Measurements from ENCODE around the gene FAM3A. TPM values are rescaled to one million over a fixed set of nuclear protein-coding genes. Genes with fewer than 3 reads are reported as not detected.

Gene FAM3A
- total and polyA plus RNA-seq, 2 experiments from 2014 or later: 12.0 to 16.5 TPM

DNA sequence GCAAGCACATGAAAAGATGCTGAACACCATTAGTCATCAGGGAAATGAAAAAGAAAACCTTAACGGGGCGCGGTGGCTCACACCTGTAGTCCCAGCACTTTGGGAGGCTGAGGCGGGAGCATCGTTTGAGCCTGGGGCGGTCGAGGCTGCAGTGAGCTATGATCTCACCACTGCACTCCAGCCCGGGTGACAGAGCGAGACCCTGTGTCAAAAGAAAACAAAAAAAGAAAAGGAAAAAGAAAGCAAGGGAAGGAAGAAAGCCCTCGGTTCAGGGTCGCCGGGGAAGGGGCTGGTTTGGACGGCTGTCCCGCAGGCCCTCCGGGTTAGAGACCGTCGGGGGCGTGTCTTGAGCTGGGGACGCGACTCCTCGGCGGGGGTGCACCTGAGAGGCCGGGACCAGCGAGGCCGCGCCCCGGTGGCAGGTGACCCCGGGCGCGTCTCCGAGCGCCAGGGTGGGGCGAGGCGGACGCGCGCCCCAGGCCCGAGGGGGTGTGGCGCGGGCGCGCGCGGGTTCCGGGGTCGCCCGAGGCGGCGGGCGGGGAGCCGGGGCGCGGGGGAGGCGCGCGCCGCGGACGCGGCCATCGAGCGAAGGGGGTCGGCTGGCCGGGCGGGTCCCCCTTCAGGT, 58.4 kb downstream of the FAM3A start:
- H3K27me3 ChIP-seq (ENCODE audit: insufficient read depth): no peaks in the 10 kb centered on the region; the same call in 1 of the 2 replicates
- no peaks in the 10 kb centered on the region for H3K36me3 ChIP-seq (ENCODE audit: insufficient read depth)
- no peaks in the 10 kb centered on the region for H3K9me2 ChIP-seq (ENCODE audit: insufficient read depth)
- no peaks in the 10 kb centered on the region; the same call in 2 of the 3 replicates for H3K4me1 Mint-ChIP-seq
- no peaks in the 10 kb centered on the region for H3F3A ChIP-seq (replicated peaks; ENCODE audit: low read depth)
- H2AFZ ChIP-seq: no peak overlapping the region
- ATAC-seq: peak; percentile 63
- peaks cover 8% of the 10 kb centered on the region; the same call in 2 of the 3 replicates for H3K36me3 Mint-ChIP-seq (ENCODE audit: low read depth)
- peak overlapping the region; percentile 82 for H3K4me3 Mint-ChIP-seq
- H3K9me3 Mint-ChIP-seq: no peaks in the 10 kb centered on the region
- peak; percentile 80 for DNase-seq (ENCODE audit: low spot score)
- peaks cover 6% of the 10 kb centered on the region for H3K27me3 Mint-ChIP-seq (ENCODE audit: insufficient read depth, low read depth, poor library complexity)
- H3K27ac Mint-ChIP-seq: no peak overlapping the region; the same call in 1 of the 2 replicates
- no peaks in the 10 kb centered on the region for H3K79me2 ChIP-seq (replicated peaks; ENCODE audit: insufficient read depth)
- no peaks in the 10 kb centered on the region for H4K20me1 ChIP-seq (replicated peaks; ENCODE audit: insufficient read depth)
- no peak overlapping the region for H3K27ac ChIP-seq (ENCODE audit: low read depth)
- H3K4me1 ChIP-seq (ENCODE audit: insufficient read depth): no peaks in the 10 kb centered on the region
- H3K4me2 ChIP-seq: peak overlapping the region; percentile 43
- TF ChIP-seq, protein P1, sequence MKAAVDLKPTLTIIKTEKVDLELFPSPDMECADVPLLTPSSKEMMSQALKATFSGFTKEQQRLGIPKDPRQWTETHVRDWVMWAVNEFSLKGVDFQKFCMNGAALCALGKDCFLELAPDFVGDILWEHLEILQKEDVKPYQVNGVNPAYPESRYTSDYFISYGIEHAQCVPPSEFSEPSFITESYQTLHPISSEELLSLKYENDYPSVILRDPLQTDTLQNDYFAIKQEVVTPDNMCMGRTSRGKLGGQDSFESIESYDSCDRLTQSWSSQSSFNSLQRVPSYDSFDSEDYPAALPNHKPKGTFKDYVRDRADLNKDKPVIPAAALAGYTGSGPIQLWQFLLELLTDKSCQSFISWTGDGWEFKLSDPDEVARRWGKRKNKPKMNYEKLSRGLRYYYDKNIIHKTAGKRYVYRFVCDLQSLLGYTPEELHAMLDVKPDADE (IDR thresholded peaks at IDR 0.05): no peak
- peak overlapping the region; percentile 34 for H3K4me3 ChIP-seq

Small RNAs within 50 kb of the gene (small RNA-seq; reads per million reads assigned to genes)
- gene RN7SL697P (ENCODE audit: low replicate concordance): not detected

Other genes with a start within 250 kb of the FAM3A start
- not detected in 2 replicates for gene TEX28, start 221.1 kb downstream of the FAM3A start, total RNA-seq (2014; rRNA removed; shearing (Covaris generic))
- not detected in 2 replicates for gene TEX28, start 221.1 kb downstream of the FAM3A start, polyA plus RNA-seq (2016; fragmentation: Nextera tagmentation; extraction: Ambion mirVana)
- gene TKTL1, start 220.4 kb downstream of the FAM3A start, total RNA-seq (2014; rRNA removed; shearing (Covaris generic)): not detected in 2 replicates
- not detected in 2 replicates for gene TKTL1, start 220.4 kb downstream of the FAM3A start, polyA plus RNA-seq (2016; fragmentation: Nextera tagmentation; extraction: Ambion mirVana)
- 1,228 and 1,445 TPM in 2 replicates for gene FLNA, start 141.6 kb downstream of the FAM3A start, total RNA-seq (2014; rRNA removed; shearing (Covaris generic))
- gene FLNA, start 141.6 kb downstream of the FAM3A start, polyA plus RNA-seq (2016; fragmentation: Nextera tagmentation; extraction: Ambion mirVana): 579 and 629 TPM in 2 replicates
- gene EMD, start 136.9 kb downstream of the FAM3A start, total RNA-seq (2014; rRNA removed; shearing (Covaris generic)): 76.0 and 78.6 TPM in 2 replicates
- gene EMD, start 136.9 kb downstream of the FAM3A start, polyA plus RNA-seq (2016; fragmentation: Nextera tagmentation; extraction: Ambion mirVana): 74.2 and 78.3 TPM in 2 replicates
- gene RPL10, start 117.9 kb downstream of the FAM3A start, total RNA-seq (2014; rRNA removed; shearing (Covaris generic)): 3,338 and 4,929 TPM in 2 replicates
- 1,696 and 1,721 TPM in 2 replicates for gene RPL10, start 117.9 kb downstream of the FAM3A start, polyA plus RNA-seq (2016; fragmentation: Nextera tagmentation; extraction: Ambion mirVana)
- gene DNASE1L1, start 107.0 kb downstream of the FAM3A start, total RNA-seq (2014; rRNA removed; shearing (Covaris generic)): 16.0 and 16.1 TPM in 2 replicates
- gene DNASE1L1, start 107.0 kb downstream of the FAM3A start, polyA plus RNA-seq (2016; fragmentation: Nextera tagmentation; extraction: Ambion mirVana): 3.3 and 4.1 TPM in 2 replicates
- gene TAFAZZIN, start 104.7 kb downstream of the FAM3A start, total RNA-seq (2014; rRNA removed; shearing (Covaris generic)): 36.0 and 43.3 TPM in 2 replicates
- 24.1 and 26.1 TPM in 2 replicates for gene TAFAZZIN, start 104.7 kb downstream of the FAM3A start, polyA plus RNA-seq (2016; fragmentation: Nextera tagmentation; extraction: Ambion mirVana)
- 52.1 and 53.4 TPM in 2 replicates for gene ATP6AP1, start 87.6 kb downstream of the FAM3A start, total RNA-seq (2014; rRNA removed; shearing (Covaris generic))
- 37.7 and 39.4 TPM in 2 replicates for gene ATP6AP1, start 87.6 kb downstream of the FAM3A start, polyA plus RNA-seq (2016; fragmentation: Nextera tagmentation; extraction: Ambion mirVana)
- gene GDI1, start 79.1 kb downstream of the FAM3A start, total RNA-seq (2014; rRNA removed; shearing (Covaris generic)): 95.9 and 96.1 TPM in 2 replicates
- gene GDI1, start 79.1 kb downstream of the FAM3A start, polyA plus RNA-seq (2016; fragmentation: Nextera tagmentation; extraction: Ambion mirVana): 48.5 and 49.1 TPM in 2 replicates
- 20.9 and 23.9 TPM in 2 replicates for gene FAM50A, start 72.1 kb downstream of the FAM3A start, total RNA-seq (2014; rRNA removed; shearing (Covaris generic))
- 77.6 and 91.3 TPM in 2 replicates for gene FAM50A, start 72.1 kb downstream of the FAM3A start, polyA plus RNA-seq (2016; fragmentation: Nextera tagmentation; extraction: Ambion mirVana)
- gene PLXNA3, start 58.0 kb downstream of the FAM3A start, total RNA-seq (2014; rRNA removed; shearing (Covaris generic)): 5.4 and 7.0 TPM in 2 replicates
- 2.7 and 4.1 TPM in 2 replicates for gene PLXNA3, start 58.0 kb downstream of the FAM3A start, polyA plus RNA-seq (2016; fragmentation: Nextera tagmentation; extraction: Ambion mirVana)
- 60.3 and 71.0 TPM in 2 replicates for gene LAGE3, start 37.0 kb downstream of the FAM3A start, total RNA-seq (2014; rRNA removed; shearing (Covaris generic))
- 76.5 and 84.5 TPM in 2 replicates for gene LAGE3, start 37.0 kb downstream of the FAM3A start, polyA plus RNA-seq (2016; fragmentation: Nextera tagmentation; extraction: Ambion mirVana)
- 39.0 and 43.7 TPM in 2 replicates for gene UBL4A, start 29.6 kb downstream of the FAM3A start, total RNA-seq (2014; rRNA removed; shearing (Covaris generic))
- 15.2 and 15.6 TPM in 2 replicates for gene UBL4A, start 29.6 kb downstream of the FAM3A start, polyA plus RNA-seq (2016; fragmentation: Nextera tagmentation; extraction: Ambion mirVana)
- 9.5 and 17.6 TPM in 2 replicates for gene SLC10A3, start 25.6 kb downstream of the FAM3A start, total RNA-seq (2014; rRNA removed; shearing (Covaris generic))
- gene SLC10A3, start 25.6 kb downstream of the FAM3A start, polyA plus RNA-seq (2016; fragmentation: Nextera tagmentation; extraction: Ambion mirVana): 7.3 and 7.6 TPM in 2 replicates
- gene G6PD, start 30.6 kb upstream of the FAM3A start, total RNA-seq (2014; rRNA removed; shearing (Covaris generic)): 66.2 and 66.7 TPM in 2 replicates
- 14.3 and 14.4 TPM in 2 replicates for gene G6PD, start 30.6 kb upstream of the FAM3A start, polyA plus RNA-seq (2016; fragmentation: Nextera tagmentation; extraction: Ambion mirVana)
- gene IKBKG, start 31.4 kb upstream of the FAM3A start, total RNA-seq (2014; rRNA removed; shearing (Covaris generic)): 13.5 and 14.9 TPM in 2 replicates
- gene IKBKG, start 31.4 kb upstream of the FAM3A start, polyA plus RNA-seq (2016; fragmentation: Nextera tagmentation; extraction: Ambion mirVana): 11.5 and 12.6 TPM in 2 replicates
- not detected in 2 replicates for gene CTAG1A, start 68.9 kb upstream of the FAM3A start, total RNA-seq (2014; rRNA removed; shearing (Covaris generic))
- not detected in 2 replicates for gene CTAG1A, start 68.9 kb upstream of the FAM3A start, polyA plus RNA-seq (2016; fragmentation: Nextera tagmentation; extraction: Ambion mirVana)
- not detected in 2 replicates for gene CTAG1B, start 103.0 kb upstream of the FAM3A start, total RNA-seq (2014; rRNA removed; shearing (Covaris generic))
- not detected in 2 replicates for gene CTAG1B, start 103.0 kb upstream of the FAM3A start, polyA plus RNA-seq (2016; fragmentation: Nextera tagmentation; extraction: Ambion mirVana)
- gene CTAG2, start 137.3 kb upstream of the FAM3A start, total RNA-seq (2014; rRNA removed; shearing (Covaris generic)): 0.87 TPM in 1 of 2 replicates, not detected in the other
- gene CTAG2, start 137.3 kb upstream of the FAM3A start, polyA plus RNA-seq (2016; fragmentation: Nextera tagmentation; extraction: Ambion mirVana): not detected in 2 replicates
- 0.50 and 1.8 TPM in 2 replicates for gene GAB3, start 234.8 kb upstream of the FAM3A start, total RNA-seq (2014; rRNA removed; shearing (Covaris generic))
- gene GAB3, start 234.8 kb upstream of the FAM3A start, polyA plus RNA-seq (2016; fragmentation: Nextera tagmentation; extraction: Ambion mirVana): 0.35 and 0.89 TPM in 2 replicates
- gene DKC1, start 246.6 kb upstream of the FAM3A start, total RNA-seq (2014; rRNA removed; shearing (Covaris generic)): 101 and 120 TPM in 2 replicates
- 154 and 165 TPM in 2 replicates for gene DKC1, start 246.6 kb upstream of the FAM3A start, polyA plus RNA-seq (2016; fragmentation: Nextera tagmentation; extraction: Ambion mirVana)

Data from GM23338 (cell line).